IMR-90 (cell line): ENCODE measurements around the gene HIVEP1.

Experiments
- BHLHE40 ChIP-seq: fragments of 150-350 bp; IDR thresholded peaks from 2 replicates; pipeline ENCODE4 v1.6.1; 2016; ENCODE audit warnings: mild to moderate bottlenecking, low read depth, low read length
- CEBPB ChIP-seq: IDR thresholded peaks from 2 replicates; pipeline ENCODE4 v1.6.1; 2012; ENCODE audit warnings: low read depth, low read length, improper control_type of control experiment
- ELK1 ChIP-seq: fragments of 150-350 bp; IDR thresholded peaks from 2 replicates; pipeline ENCODE4 v1.6.1; 2016; ENCODE audit warnings: low read depth, mild to moderate bottlenecking, low read length, moderate library complexity, borderline replicate concordance
- FOS ChIP-seq: fragments of 150-350 bp; IDR thresholded peaks from 2 replicates; pipeline ENCODE4 v1.6.1; 2016; ENCODE audit warnings: low read depth, low read length
- MAFK ChIP-seq: IDR thresholded peaks from 2 replicates; pipeline ENCODE4 v1.6.1; 2012; ENCODE audit warnings: low read depth, low read length, improper control_type of control experiment
- NFE2L2 ChIP-seq: fragments of 150-350 bp; IDR thresholded peaks from 2 replicates; pipeline ENCODE4 v1.6.1; 2016; ENCODE audit warnings: low read depth, mild to moderate bottlenecking, low read length
- POLR2A ChIP-seq: IDR thresholded peaks from 2 replicates; pipeline ENCODE4 v1.6.1; 2012; ENCODE audit warnings: mild to moderate bottlenecking, low read depth, low read length
- RAD21 ChIP-seq: IDR thresholded peaks from 2 replicates; pipeline ENCODE4 v1.6.1; 2012; ENCODE audit warnings: low read length, improper control_type of control experiment
- RCOR1 ChIP-seq: IDR thresholded peaks from 2 replicates; pipeline ENCODE4 v1.6.1; 2012; ENCODE audit warnings: mild to moderate bottlenecking, low read length, improper control_type of control experiment; ENCODE audit not compliant: insufficient replicate concordance
- RFX5 ChIP-seq: IDR thresholded peaks from 2 replicates; pipeline ENCODE4 v1.8.0; 2012; ENCODE audit warnings: low read depth, mild to moderate bottlenecking, low read length, moderate library complexity
- USF2 ChIP-seq: fragments of 150-350 bp; IDR thresholded peaks from 2 replicates; pipeline ENCODE4 v1.6.1; 2017; ENCODE audit warnings: mild to moderate bottlenecking, antibody characterized with exemption, low read length, low read depth
- TF ChIP-seq, protein P1 (sequence below): conservative IDR thresholded peaks from 2 replicates; pipeline ENCODE4 v1.5.1; 2012; ENCODE audit warnings: mild to moderate bottlenecking, low read depth, low read length, improper control_type of control experiment

- TF ChIP-seq, protein P1, sequence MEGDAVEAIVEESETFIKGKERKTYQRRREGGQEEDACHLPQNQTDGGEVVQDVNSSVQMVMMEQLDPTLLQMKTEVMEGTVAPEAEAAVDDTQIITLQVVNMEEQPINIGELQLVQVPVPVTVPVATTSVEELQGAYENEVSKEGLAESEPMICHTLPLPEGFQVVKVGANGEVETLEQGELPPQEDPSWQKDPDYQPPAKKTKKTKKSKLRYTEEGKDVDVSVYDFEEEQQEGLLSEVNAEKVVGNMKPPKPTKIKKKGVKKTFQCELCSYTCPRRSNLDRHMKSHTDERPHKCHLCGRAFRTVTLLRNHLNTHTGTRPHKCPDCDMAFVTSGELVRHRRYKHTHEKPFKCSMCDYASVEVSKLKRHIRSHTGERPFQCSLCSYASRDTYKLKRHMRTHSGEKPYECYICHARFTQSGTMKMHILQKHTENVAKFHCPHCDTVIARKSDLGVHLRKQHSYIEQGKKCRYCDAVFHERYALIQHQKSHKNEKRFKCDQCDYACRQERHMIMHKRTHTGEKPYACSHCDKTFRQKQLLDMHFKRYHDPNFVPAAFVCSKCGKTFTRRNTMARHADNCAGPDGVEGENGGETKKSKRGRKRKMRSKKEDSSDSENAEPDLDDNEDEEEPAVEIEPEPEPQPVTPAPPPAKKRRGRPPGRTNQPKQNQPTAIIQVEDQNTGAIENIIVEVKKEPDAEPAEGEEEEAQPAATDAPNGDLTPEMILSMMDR: no peak
- TF ChIP-seq POLR2A (no peak), USF2 (no peak), RFX5 (no peak), RAD21 (no peak), MAFK (no peak), NFE2L2 (no peak), CEBPB (no peak), BHLHE40 (no peak), RCOR1 (no peak), FOS (no peak), ELK1 (no peak)
Observed at GRCh38 chr6:12181481-12181880, 169.4 kb downstream of the HIVEP1 start.
